A549 treated with CpdA at 1 μM for 4 hours (cell line): Measurements from ENCODE around the gene DMC1. TPM values are rescaled to one million over a fixed set of nuclear protein-coding genes. Genes with fewer than 3 reads are reported as not detected.

ENCODE experiments used
- total RNA-seq: library from RNA; stranded (reverse); fragments of 200-300 nt; extraction: Qiagen RNA extraction; gene quantifications from 5 replicates; pipeline ENCODE4 v1.2.3, GENCODE V29; 2022; ENCODE audit warnings: low read depth

Gene DMC1, protein sequence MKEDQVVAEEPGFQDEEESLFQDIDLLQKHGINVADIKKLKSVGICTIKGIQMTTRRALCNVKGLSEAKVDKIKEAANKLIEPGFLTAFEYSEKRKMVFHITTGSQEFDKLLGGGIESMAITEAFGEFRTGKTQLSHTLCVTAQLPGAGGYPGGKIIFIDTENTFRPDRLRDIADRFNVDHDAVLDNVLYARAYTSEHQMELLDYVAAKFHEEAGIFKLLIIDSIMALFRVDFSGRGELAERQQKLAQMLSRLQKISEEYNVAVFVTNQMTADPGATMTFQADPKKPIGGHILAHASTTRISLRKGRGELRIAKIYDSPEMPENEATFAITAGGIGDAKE
- 2.9 to 10.9 TPM (median 3.2 TPM) in 5 replicates for total RNA-seq

DNA sequence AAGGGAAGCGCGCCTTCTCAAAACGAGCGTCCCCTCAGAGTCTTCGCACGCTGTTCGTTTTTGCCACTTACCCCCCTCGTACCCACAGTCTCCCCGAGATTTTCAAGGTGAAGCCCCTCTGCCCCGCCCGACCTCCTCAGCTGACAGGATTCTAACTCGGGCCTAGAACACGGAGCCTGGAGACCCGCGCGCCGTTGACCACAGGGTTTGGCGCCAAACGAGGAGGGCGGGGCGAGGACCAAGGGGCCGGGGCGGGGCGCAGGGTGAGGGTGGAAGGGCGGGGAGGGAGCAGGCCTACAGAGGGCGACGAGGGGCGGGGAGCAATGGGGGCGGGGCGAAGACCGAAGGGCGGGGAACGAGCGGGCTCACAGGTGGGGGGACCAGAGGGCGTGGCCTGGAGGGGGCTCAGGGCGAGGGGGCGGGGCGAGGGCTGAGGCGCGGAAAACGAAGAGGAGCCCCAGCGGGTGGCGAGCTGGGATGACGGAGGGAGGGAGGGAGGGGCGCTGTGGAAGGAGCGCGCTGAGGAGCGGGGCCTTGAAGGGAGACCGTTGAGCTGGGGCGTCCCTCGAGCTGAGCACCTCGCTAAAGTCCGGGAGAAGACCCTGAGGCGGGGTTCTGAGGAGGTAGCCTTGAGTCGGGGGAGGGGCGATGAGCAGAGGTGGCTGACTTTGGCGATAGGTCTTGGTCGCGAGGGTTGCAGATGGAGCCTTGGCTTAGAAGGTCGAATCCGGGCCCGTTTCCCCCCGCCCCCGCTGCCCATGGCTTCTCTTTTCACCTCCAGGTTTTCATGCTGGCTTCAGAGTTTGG, at the start of gene DMC1:
TSS of gene DMC1 (minus strand) at position 212 of the 807 bp plus-strand sequence. CDS start 1,927 bp downstream, outside the sequence.

DNA sequence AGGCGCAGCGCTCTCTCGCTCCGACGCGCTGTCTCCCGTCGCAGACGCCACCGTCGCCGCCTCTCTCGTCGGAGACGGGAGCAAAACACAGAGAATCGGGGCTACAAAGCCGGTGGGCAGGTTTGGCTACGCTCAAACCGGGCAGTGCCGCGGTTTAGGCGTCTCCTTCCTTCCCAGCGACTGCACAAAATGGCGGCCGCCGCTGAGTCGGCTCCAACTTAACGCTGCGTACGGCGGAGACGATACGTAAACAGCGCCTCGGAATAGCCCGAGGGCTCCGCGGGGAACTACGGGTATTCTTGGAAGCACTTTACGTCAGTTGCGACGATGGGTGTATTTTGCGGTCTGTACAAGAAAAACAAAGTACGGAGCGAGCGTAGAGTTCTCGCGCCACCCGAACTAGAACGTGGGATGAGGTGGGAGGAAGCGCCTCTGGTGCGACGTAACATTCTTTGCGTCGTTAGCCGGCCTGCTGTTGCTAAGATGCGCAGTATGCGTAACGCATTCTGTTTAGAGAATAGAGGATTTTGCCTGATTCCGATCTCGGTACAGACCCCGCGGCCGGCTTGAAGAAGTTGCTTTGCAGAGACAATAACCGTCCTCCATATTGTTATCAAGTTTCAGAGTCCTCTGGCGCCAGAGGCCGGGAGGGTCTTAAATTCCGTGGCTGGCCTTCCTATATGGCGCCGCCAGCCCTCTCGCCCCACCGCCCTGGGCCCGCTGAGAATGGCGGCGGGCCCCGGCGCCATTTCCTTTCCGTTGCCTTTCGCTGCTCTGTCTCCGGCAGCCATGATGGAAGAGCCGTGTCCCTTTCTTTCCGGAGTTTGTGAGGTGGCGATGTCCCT, 63.6 kb downstream of the DMC1 start, which contains the start of gene DDX17:
TSS of gene DDX17 (minus strand) at position 194 of the 845 bp plus-strand sequence.

Other genes with a start within 250 kb of the DMC1 start
- 0.07 to 0.20 TPM (median 0.11 TPM) in 5 replicates for gene KCNJ4, start 115.0 kb downstream of the DMC1 start, total RNA-seq
- gene KDELR3, start 102.1 kb downstream of the DMC1 start, total RNA-seq, result 17.4 to 21.6 TPM (median 19.7 TPM) in 5 replicates
- 91.2 to 104 TPM (median 91.2 TPM) in 5 replicates for gene DDX17, start 63.9 kb downstream of the DMC1 start, total RNA-seq
- 0.50 to 1.2 TPM (median 0.89 TPM) in 5 replicates for gene FAM227A, start 86.2 kb upstream of the DMC1 start, total RNA-seq
- gene CBY1, start 86.5 kb upstream of the DMC1 start, total RNA-seq, result 13.7 to 17.4 TPM (median 15.3 TPM) in 5 replicates
- gene TOMM22, start 111.8 kb upstream of the DMC1 start, total RNA-seq, result 58.4 to 84.2 TPM (median 73.2 TPM) in 5 replicates
- gene JOSD1, start 130.8 kb upstream of the DMC1 start, total RNA-seq, result 25.6 to 32.4 TPM (median 29.8 TPM) in 5 replicates
- gene GTPBP1, start 135.8 kb upstream of the DMC1 start, total RNA-seq, result 8.5 to 12.8 TPM (median 10.0 TPM) in 5 replicates
- gene SUN2, start 185.8 kb upstream of the DMC1 start, total RNA-seq, result 26.7 to 37.1 TPM (median 32.3 TPM) in 5 replicates
- 7.7 to 11.0 TPM (median 10.2 TPM) in 5 replicates for gene DNAL4, start 224.0 kb upstream of the DMC1 start, total RNA-seq